Vagina (tissue), 2 donors: ENCODE data around the gene CDKN2AIP.

ENCODE experiments used
- POLR2A ChIP-seq, 2 donors: fragments of 450-650 bp; IDR thresholded peaks; one replicate each; pipeline ENCODE4 v1.6.1; 2017; ENCODE audit warnings: antibody characterized with exemption in 2 of 2, mild to moderate bottlenecking in 2 of 2, moderate library complexity in 2 of 2
- TF ChIP-seq, protein P1 (sequence below), 3 experiments: fragments of 450-650 bp in 2 of 3; fragments of 200-600 bp in 1 of 3; sonication (generic) in 1 of 3; IDR thresholded peaks; one replicate each; pipeline ENCODE4 v1.5.1; 2017 to 2019; ENCODE audit warnings: antibody characterized with exemption in 3 of 3, mild to moderate bottlenecking in 2 of 3, moderate library complexity in 2 of 3

DNA sequence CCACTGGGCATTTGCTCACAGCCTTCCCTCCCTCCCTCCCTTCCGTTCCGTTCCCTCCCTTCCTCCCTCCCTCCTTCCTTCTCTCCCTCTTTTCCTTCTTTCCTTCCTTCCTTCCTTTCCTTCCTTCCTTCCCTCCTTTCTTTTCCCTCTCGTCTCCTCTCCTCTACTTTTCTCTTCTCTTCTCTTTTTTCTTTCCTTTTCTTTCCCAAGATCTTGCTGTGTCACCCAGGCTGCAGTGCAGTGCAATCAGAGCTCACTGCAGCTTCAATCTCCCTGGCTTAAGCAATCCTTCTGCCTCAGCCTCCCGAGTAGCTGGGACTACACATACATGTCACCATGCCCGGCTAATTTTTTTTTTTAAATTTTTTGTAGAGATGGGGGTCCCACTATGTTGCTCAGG lies 33.7 kb downstream of the CDKN2AIP start:
- TF ChIP-seq, protein P1, sequence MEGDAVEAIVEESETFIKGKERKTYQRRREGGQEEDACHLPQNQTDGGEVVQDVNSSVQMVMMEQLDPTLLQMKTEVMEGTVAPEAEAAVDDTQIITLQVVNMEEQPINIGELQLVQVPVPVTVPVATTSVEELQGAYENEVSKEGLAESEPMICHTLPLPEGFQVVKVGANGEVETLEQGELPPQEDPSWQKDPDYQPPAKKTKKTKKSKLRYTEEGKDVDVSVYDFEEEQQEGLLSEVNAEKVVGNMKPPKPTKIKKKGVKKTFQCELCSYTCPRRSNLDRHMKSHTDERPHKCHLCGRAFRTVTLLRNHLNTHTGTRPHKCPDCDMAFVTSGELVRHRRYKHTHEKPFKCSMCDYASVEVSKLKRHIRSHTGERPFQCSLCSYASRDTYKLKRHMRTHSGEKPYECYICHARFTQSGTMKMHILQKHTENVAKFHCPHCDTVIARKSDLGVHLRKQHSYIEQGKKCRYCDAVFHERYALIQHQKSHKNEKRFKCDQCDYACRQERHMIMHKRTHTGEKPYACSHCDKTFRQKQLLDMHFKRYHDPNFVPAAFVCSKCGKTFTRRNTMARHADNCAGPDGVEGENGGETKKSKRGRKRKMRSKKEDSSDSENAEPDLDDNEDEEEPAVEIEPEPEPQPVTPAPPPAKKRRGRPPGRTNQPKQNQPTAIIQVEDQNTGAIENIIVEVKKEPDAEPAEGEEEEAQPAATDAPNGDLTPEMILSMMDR (IDR thresholded peaks at IDR 0.05) = no peak
- TF ChIP-seq POLR2A (IDR thresholded peaks at IDR 0.05) = no peak
